PC-3 (cell line): ENCODE data around the gene TAF1C. TPM values are rescaled to one million over a fixed set of nuclear protein-coding genes. Genes with fewer than 3 reads are reported as not detected.

ENCODE experiments used
- ATAC-seq: fragments of 200-7000 bp; cut with Tn5 transposase; 2 replicates; pipeline ENCODE4 v1.9.1; 2020; ENCODE audit warnings: mild to moderate bottlenecking, moderate library complexity
- BruUV-seq: library from RNA; stranded (reverse); fragments of 400-500 nt; replicated peaks from 2 replicates; lab custom pipeline; 2021; lab: Mats Ljungman, UMichigan
- CTCF ChIA-PET: fragments of 300-600 bp; sonication (Branson Sonifier 250); formaldehyde crosslinking; loops from one replicate; lab custom pipeline; 2022; ENCODE audit warnings: antibody characterized with exemption; lab: Charles Lee
- POLR2A ChIA-PET: fragments of 300-600 bp; sonication (Branson Sonifier 250); formaldehyde crosslinking; loops from one replicate; lab custom pipeline; 2022; ENCODE audit warnings: antibody characterized with exemption; ENCODE audit not compliant: unreplicated experiment; lab: Charles Lee
- DNase-seq: peaks from one replicate; pipeline ENCODE4 v3.0.0-alpha.2; 2015
- H2AFZ ChIP-seq: fragments of 300-600 bp; sonication (generic); 2 replicates; pipeline ENCODE4 v1.6.0; 2016; ENCODE audit warnings: antibody characterized with exemption, low read length
- H3F3A ChIP-seq: fragments of 300-600 bp; sonication (generic); one replicate; pipeline ENCODE4 v1.6.0; 2017; ENCODE audit warnings: antibody characterized with exemption, low read length, control low read depth, mild to moderate bottlenecking; ENCODE audit not compliant: unreplicated experiment
- H3K27ac ChIP-seq: fragments of 300-600 bp; sonication (generic); 2 replicates; pipeline ENCODE4 v1.5.1; 2016; ENCODE audit warnings: mild to moderate bottlenecking, low read length
- H3K27me3 ChIP-seq: fragments of 300-600 bp; sonication (generic); 2 replicates; pipeline ENCODE4 v1.6.1; 2016; ENCODE audit warnings: low read length, mixed read lengths
- H3K36me3 ChIP-seq: fragments of 300-600 bp; sonication (generic); 2 replicates; pipeline ENCODE4 v1.6.1; 2016; ENCODE audit warnings: low read depth, mixed run types, low read length, mixed read lengths
- H3K4me1 ChIP-seq: fragments of 300-600 bp; sonication (generic); 2 replicates; pipeline ENCODE4 v1.5.1; 2016; ENCODE audit warnings: low read length; ENCODE audit not compliant: insufficient read depth
- H3K4me2 ChIP-seq: fragments of 300-600 bp; sonication (generic); 2 replicates; pipeline ENCODE4 v1.6.0; 2016; ENCODE audit warnings: low read length
- H3K4me3 ChIP-seq: fragments of 300-600 bp; sonication (generic); 2 replicates; pipeline ENCODE4 v1.5.1; 2016; ENCODE audit warnings: mild to moderate bottlenecking, low read length, mixed read lengths
- H3K79me2 ChIP-seq: fragments of 300-600 bp; sonication (generic); 2 replicates; pipeline ENCODE4 v1.6.1; 2017; ENCODE audit warnings: low read length, mixed read lengths
- H3K9ac ChIP-seq: fragments of 300-600 bp; sonication (generic); 2 replicates; pipeline ENCODE4 v1.6.0; 2016; ENCODE audit warnings: mild to moderate bottlenecking, low read length
- H3K9me2 ChIP-seq: fragments of 300-600 bp; sonication (generic); replicated peaks from 2 replicates; pipeline ENCODE4 v1.6.1; 2016; ENCODE audit warnings: mixed run types, low read length, mixed read lengths
- H3K9me3 ChIP-seq: fragments of 300-600 bp; sonication (generic); 2 replicates; pipeline ENCODE4 v1.6.1; 2016; ENCODE audit warnings: low read length, mixed read lengths
- H4K20me1 ChIP-seq: fragments of 300-600 bp; sonication (generic); 2 replicates; pipeline ENCODE4 v1.6.1; 2016; ENCODE audit warnings: low read length, mixed read lengths
- EZH2 ChIP-seq: fragments of 300-600 bp; sonication (generic); IDR thresholded peaks from one replicate; pipeline ENCODE4 v1.6.1; 2017; ENCODE audit warnings: antibody characterized with exemption, mild to moderate bottlenecking, low read length; ENCODE audit not compliant: unreplicated experiment
- EZH2phosphoT487 ChIP-seq: fragments of 300-600 bp; sonication (generic); IDR thresholded peaks from 2 replicates; pipeline ENCODE4 v1.6.1; 2018; ENCODE audit warnings: mild to moderate bottlenecking, antibody characterized with exemption, low read length, borderline replicate concordance
- intact Hi-C: fragments of 100-400 bp; cut with micrococcal nuclease; formaldehyde crosslinking; loops from 2 replicates; pipeline ENCODE4 v1.9.0; 2023
- total RNA-seq: library from RNA; depleted of rRNA; stranded (reverse); fragments of >200 nt; gene quantifications from 2 replicates; pipeline ENCODE4 v1.2.3, GENCODE V29; 2014
- TF ChIP-seq, protein P1 (sequence below): fragments of 300-600 bp; sonication (generic); conservative IDR thresholded peaks from 2 replicates; pipeline ENCODE4 v1.5.1; 2017; ENCODE audit warnings: antibody characterized with exemption, low read depth, mild to moderate bottlenecking, low read length

Gene TAF1C
- total RNA-seq, 1 experiment from 2014 or later = 21.8 TPM

DNA sequence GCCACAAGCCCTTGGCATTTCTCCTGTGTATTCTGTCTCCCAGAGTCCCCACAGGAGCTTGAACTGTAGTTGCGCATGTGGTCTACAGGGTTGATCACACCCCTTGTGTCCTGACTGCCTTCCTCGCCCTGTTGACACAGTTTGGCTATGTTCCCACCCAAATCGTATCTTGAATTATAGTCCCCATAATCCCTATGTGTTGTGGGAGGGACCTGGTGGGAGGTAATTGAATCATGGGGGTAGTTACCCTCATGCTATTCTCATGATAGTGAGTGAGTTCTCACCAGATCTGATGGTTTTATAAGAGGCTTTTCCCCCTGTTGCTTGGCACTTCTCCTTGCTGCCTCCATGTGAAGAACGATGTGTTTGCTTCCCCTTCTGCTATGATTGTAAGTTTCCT, 25.3 kb upstream of the TAF1C start:
- Histone ChIP-seq H3K4me2 (no peak overlapping the region), H3K36me3 (no peaks in the 10 kb centered on the region), H3K4me1 (no peaks in the 10 kb centered on the region), H3K9me2 (no peaks in the 10 kb centered on the region), H3K79me2 (no peaks in the 10 kb centered on the region), H3K9ac (no peak overlapping the region), H2AFZ (no peak overlapping the region), H3K4me3 (no peak overlapping the region), H4K20me1 (no peaks in the 10 kb centered on the region), H3F3A (no peaks in the 10 kb centered on the region), H3K27me3 (no peaks in the 10 kb centered on the region), H3K9me3 (no peaks in the 10 kb centered on the region), H3K27ac (no peak overlapping the region)
- ChIA-PET CTCF (no interaction called here), POLR2A (no interaction called here)
- intact Hi-C loops = no loop called here
- no peak for DNase-seq
- no TSS peak for BruUV-seq
- no peak for ATAC-seq
- no peak for TF ChIP-seq EZH2phosphoT487
- no peak for TF ChIP-seq EZH2
- TF ChIP-seq, protein P1, sequence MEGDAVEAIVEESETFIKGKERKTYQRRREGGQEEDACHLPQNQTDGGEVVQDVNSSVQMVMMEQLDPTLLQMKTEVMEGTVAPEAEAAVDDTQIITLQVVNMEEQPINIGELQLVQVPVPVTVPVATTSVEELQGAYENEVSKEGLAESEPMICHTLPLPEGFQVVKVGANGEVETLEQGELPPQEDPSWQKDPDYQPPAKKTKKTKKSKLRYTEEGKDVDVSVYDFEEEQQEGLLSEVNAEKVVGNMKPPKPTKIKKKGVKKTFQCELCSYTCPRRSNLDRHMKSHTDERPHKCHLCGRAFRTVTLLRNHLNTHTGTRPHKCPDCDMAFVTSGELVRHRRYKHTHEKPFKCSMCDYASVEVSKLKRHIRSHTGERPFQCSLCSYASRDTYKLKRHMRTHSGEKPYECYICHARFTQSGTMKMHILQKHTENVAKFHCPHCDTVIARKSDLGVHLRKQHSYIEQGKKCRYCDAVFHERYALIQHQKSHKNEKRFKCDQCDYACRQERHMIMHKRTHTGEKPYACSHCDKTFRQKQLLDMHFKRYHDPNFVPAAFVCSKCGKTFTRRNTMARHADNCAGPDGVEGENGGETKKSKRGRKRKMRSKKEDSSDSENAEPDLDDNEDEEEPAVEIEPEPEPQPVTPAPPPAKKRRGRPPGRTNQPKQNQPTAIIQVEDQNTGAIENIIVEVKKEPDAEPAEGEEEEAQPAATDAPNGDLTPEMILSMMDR = no peak

DNA sequence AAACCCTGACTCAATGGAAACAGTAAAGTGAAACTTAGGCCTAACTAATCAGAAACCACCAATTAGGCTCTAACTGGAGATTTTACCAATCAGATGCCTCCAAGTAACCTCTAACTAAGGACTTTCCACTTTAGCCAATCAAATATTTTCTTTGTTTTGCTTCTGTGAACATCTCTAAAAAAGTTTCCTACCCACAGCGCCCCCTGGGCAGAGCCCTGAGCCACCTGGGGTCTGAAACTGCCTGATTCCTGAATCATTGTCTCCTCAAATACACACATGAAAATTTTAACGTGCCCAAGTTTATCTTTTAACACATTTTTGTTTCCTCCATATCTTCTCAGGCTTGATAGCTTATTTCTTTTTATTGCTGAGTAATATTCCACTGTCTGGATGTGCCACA, 23.1 kb upstream of the TAF1C start:
- ATAC-seq (no peak), DNase-seq (no peak)
- intact Hi-C loops = no loop called here
- H3K4me1 ChIP-seq = peaks cover 7% of the 10 kb centered on the region
- no peak overlapping the region for H3K9ac ChIP-seq
- no TSS peak for BruUV-seq
- ChIA-PET POLR2A (no interaction called here), CTCF (no interaction called here)
- no peak overlapping the region for H3K27ac ChIP-seq
- no peaks in the 10 kb centered on the region for H3K9me2 ChIP-seq
- no peaks in the 10 kb centered on the region for H3K9me3 ChIP-seq
- TF ChIP-seq EZH2phosphoT487 (no peak), EZH2 (no peak)
- TF ChIP-seq, protein P1 = peak; percentile 41; the same call in 1 of the 2 replicates
- no peaks in the 10 kb centered on the region for H3K79me2 ChIP-seq
- no peaks in the 10 kb centered on the region for H4K20me1 ChIP-seq
- H3F3A ChIP-seq = no peaks in the 10 kb centered on the region
- no peak overlapping the region for H3K4me3 ChIP-seq
- no peaks in the 10 kb centered on the region for H3K27me3 ChIP-seq
- H3K4me2 ChIP-seq = no peak overlapping the region
- no peak overlapping the region for H2AFZ ChIP-seq
- no peaks in the 10 kb centered on the region for H3K36me3 ChIP-seq

DNA sequence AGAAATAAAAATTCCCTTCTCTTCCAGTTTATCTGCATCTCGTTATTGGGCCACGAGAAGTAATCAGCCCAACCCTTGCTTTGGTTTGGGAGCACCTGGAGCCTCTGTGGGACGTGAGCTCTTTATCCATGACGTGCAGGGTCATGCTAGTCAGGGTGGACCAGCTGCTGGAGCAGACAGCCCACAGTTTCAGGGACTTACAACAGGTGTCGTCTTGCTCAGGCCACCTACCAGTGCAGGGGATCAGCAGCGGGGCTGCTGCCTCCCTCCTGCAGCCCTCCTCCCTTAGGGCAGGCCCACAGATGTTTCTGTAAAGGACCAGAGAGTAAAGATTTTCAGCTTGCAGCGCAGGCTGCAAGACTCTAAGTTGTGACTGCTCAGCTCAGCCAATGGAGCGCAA, 21.0 kb upstream of the TAF1C start:
- no peaks in the 10 kb centered on the region for H3K9me2 ChIP-seq
- intact Hi-C loops = no loop called here
- ATAC-seq (no peak), DNase-seq (no peak)
- H3K4me3 ChIP-seq = no peak overlapping the region
- no TSS peak for BruUV-seq
- H3K27ac ChIP-seq = no peak overlapping the region
- ChIA-PET POLR2A (no interaction called here), CTCF (no interaction called here)
- H3K4me1 ChIP-seq = peaks cover 7% of the 10 kb centered on the region
- no peaks in the 10 kb centered on the region for H3K79me2 ChIP-seq
- no peak overlapping the region for H2AFZ ChIP-seq
- H3K27me3 ChIP-seq = no peaks in the 10 kb centered on the region
- no peaks in the 10 kb centered on the region for H3K9me3 ChIP-seq
- H3F3A ChIP-seq = no peaks in the 10 kb centered on the region
- H3K9ac ChIP-seq = no peak overlapping the region
- H3K36me3 ChIP-seq = no peaks in the 10 kb centered on the region
- no peaks in the 10 kb centered on the region for H4K20me1 ChIP-seq
- TF ChIP-seq, protein P1 = no peak
- TF ChIP-seq EZH2phosphoT487 (no peak), EZH2 (no peak)
- H3K4me2 ChIP-seq = no peak overlapping the region
